Measurements from ENCODE around the gene TBC1D10A.

Gene TBC1D10A

GRCh38 chr22:30262917-30263741, 63.6 kb downstream of the TBC1D10A start:
- DNase-seq = peak; percentile 50 to 81 (median 64)

GRCh38 chr22:30262112-30262511, 64.6 kb downstream of the TBC1D10A start:
- DNase-seq = no peak

GRCh38 chr22:30261134-30261533, 65.6 kb downstream of the TBC1D10A start:
- no peak for DNase-seq

GRCh38 chr22:30260682-30261081, 66.1 kb downstream of the TBC1D10A start:
- DNase-seq = no peak

GRCh38 chr22:30260276-30260675, 66.5 kb downstream of the TBC1D10A start:
- no peak for DNase-seq

- no peak for DNase-seq
These were observed 72.4 kb downstream of the TBC1D10A start for GRCh38 chr22:30254314-30254713.

GRCh38 chr22:30253205-30253852, 73.4 kb downstream of the TBC1D10A start:
- DNase-seq = no peak

GRCh38 chr22:30252411-30253204, 74.1 kb downstream of the TBC1D10A start:
- no peak for DNase-seq

- DNase-seq = no peak
These were observed 75.0 kb downstream of the TBC1D10A start for GRCh38 chr22:30251711-30252110.

GRCh38 chr22:30250661-30251267, 76.0 kb downstream of the TBC1D10A start:
- DNase-seq = no peak

GRCh38 chr22:30250039-30250565, 76.6 kb downstream of the TBC1D10A start:
- DNase-seq = no peak

GRCh38 chr22:30249049-30250038, 77.4 kb downstream of the TBC1D10A start:
- DNase-seq = no peak

- no peak for DNase-seq
These were observed 78.3 kb downstream of the TBC1D10A start for GRCh38 chr22:30248484-30248883.

- no peak for DNase-seq
These were observed 78.8 kb downstream of the TBC1D10A start for GRCh38 chr22:30247974-30248373.

GRCh38 chr22:30247561-30247960, 79.2 kb downstream of the TBC1D10A start:
- DNase-seq = no peak

GRCh38 chr22:30246814-30247376, 79.8 kb downstream of the TBC1D10A start:
- DNase-seq = no peak

GRCh38 chr22:30245985-30246813, 80.5 kb downstream of the TBC1D10A start, which contains the start of gene LIF:
TSS of gene LIF (minus strand) at chr22:30246759. CDS start at chr22:30246695, 64 bp downstream.
- peak in 3 of 4 experiments; percentile 16 to 31 (median 27) for DNase-seq

- DNase-seq = no peak
These were observed 81.4 kb downstream of the TBC1D10A start for GRCh38 chr22:30245181-30245984.

- no peak for DNase-seq
These were observed 82.1 kb downstream of the TBC1D10A start for GRCh38 chr22:30244641-30245040.
